Breast epithelium (tissue), 4 donors: ENCODE data around the gene IKZF3. TPM values are rescaled to one million over a fixed set of nuclear protein-coding genes. Genes with fewer than 3 reads are reported as not detected.
A peak's percentile ranks its signal among the peaks of the same experiment; 100 is the strongest.

Source experiments
- DNase-seq, 2 donors: peaks; one replicate each; pipeline ENCODE4 v3.0.0-alpha.2; 2019; ENCODE audit warnings: low spot score in 2 of 2
- H3K27ac ChIP-seq, 2 donors: fragments of 200-600 bp; sonication (generic) in 1 of 2; one replicate each; pipeline ENCODE4 v1.5.1; 2016 to 2019; ENCODE audit warnings: mild to moderate bottlenecking in 1 of 2
- H3K27me3 ChIP-seq, 2 donors: fragments of 200-600 bp; sonication (generic) in 1 of 2; one replicate each; pipeline versions ENCODE4 v1.5.1 to v1.6.0; 2017 to 2019; ENCODE audit warnings: control low read depth in 1 of 2, mild to moderate bottlenecking in 1 of 2
- H3K36me3 ChIP-seq: fragments of 200-600 bp; one replicate; pipeline ENCODE4 v1.5.1; 2019
- H3K4me1 ChIP-seq, 2 donors: fragments of 200-600 bp; sonication (generic); one replicate each; pipeline ENCODE4 v1.5.1; 2016 to 2019; ENCODE audit warnings: control low read depth in 1 of 2
- H3K4me3 ChIP-seq, 3 donors: fragments of 200-600 bp; sonication (generic); 1 replicate in 2 of 3; 2 replicates in 1 of 3; pipeline ENCODE4 v1.5.1; 2016 to 2019; ENCODE audit warnings: mild to moderate bottlenecking in 3 of 3, moderate library complexity in 2 of 3
- H3K9me3 ChIP-seq, 2 donors: fragments of 200-600 bp; sonication (generic) in 1 of 2; one replicate each; pipeline ENCODE4 v1.5.1; 2016 to 2019; ENCODE audit warnings: control low read depth in 1 of 2
- POLR2A ChIP-seq: fragments of 450-650 bp; IDR thresholded peaks from one replicate; pipeline ENCODE4 v1.6.1; 2016; ENCODE audit warnings: antibody characterized with exemption, mild to moderate bottlenecking, moderate library complexity
- POLR2AphosphoS5 ChIP-seq, 3 donors: sonication (generic); formaldehyde crosslinking; IDR thresholded peaks; one replicate each; pipeline ENCODE4 v1.6.1; 2017; ENCODE audit warnings: antibody characterized with exemption in 3 of 3
- intact Hi-C: fragments of 100-400 bp; cut with DNase I; formaldehyde crosslinking; loops from one replicate; pipeline ENCODE4 v1.15.1; 2023; ENCODE audit warnings: low total_unique reads
- total RNA-seq, 3 donors: library from RNA; depleted of rRNA; stranded (reverse); fragments of >200 nt; gene quantifications; one replicate each; pipeline ENCODE4 v1.1.0, GENCODE V29; 2016
- TF ChIP-seq, protein P1 (sequence below), 3 donors: fragments of 450-650 bp; IDR thresholded peaks; one replicate each; pipeline ENCODE4 v1.5.1; 2016 to 2017; ENCODE audit warnings: antibody characterized with exemption in 3 of 3, mild to moderate bottlenecking in 3 of 3, moderate library complexity in 3 of 3

The IKZF3 gene
- total RNA-seq, 3 donors from 2014 or later = 1.8 to 4.8 (median 2.3) TPM

DNA sequence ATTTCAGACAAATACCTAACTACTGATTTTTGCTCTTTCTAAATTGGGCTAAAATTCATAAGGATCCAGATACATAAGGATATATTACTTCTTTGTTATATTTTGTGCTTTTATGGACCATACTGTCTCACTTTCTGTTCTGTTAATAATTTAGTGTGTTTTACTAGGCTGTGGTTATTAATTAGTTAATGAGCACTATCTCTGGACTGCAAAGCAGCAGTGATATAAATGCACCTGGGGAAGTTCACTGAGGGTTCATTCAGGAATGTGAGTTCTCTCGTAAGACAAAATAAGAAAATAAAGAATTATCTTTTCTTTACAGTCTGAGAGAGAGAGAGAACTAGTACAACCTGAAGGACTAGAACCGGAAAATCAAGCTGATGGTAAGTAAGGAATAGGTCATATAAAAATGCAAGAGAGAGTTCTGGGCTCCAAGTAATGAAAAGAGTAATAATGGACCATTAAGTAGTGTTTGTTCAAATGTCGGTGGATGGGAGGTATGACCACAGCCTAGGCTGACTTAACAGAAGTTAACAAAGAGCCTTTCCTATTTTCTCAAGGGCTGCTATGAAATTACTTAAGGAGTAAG, 55.6 kb downstream of the IKZF3 start:
- peak overlapping the region in 1 of 2 donors; percentile 34 for H3K27ac ChIP-seq
- intact Hi-C loops = no loop called here
- no peaks in the 10 kb centered on the region for H3K36me3 ChIP-seq
- TF ChIP-seq POLR2AphosphoS5 (IDR thresholded peaks at IDR 0.05) (no peak), POLR2A (no peak)
- TF ChIP-seq, protein P1, sequence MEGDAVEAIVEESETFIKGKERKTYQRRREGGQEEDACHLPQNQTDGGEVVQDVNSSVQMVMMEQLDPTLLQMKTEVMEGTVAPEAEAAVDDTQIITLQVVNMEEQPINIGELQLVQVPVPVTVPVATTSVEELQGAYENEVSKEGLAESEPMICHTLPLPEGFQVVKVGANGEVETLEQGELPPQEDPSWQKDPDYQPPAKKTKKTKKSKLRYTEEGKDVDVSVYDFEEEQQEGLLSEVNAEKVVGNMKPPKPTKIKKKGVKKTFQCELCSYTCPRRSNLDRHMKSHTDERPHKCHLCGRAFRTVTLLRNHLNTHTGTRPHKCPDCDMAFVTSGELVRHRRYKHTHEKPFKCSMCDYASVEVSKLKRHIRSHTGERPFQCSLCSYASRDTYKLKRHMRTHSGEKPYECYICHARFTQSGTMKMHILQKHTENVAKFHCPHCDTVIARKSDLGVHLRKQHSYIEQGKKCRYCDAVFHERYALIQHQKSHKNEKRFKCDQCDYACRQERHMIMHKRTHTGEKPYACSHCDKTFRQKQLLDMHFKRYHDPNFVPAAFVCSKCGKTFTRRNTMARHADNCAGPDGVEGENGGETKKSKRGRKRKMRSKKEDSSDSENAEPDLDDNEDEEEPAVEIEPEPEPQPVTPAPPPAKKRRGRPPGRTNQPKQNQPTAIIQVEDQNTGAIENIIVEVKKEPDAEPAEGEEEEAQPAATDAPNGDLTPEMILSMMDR (IDR thresholded peaks at IDR 0.05) = no peak
- H3K27me3 ChIP-seq = no peaks in the 10 kb centered on the region
- H3K9me3 ChIP-seq = no peaks in the 10 kb centered on the region
- DNase-seq = no peak
- no peaks in the 10 kb centered on the region for H3K4me1 ChIP-seq
- no peak overlapping the region for H3K4me3 ChIP-seq

DNA sequence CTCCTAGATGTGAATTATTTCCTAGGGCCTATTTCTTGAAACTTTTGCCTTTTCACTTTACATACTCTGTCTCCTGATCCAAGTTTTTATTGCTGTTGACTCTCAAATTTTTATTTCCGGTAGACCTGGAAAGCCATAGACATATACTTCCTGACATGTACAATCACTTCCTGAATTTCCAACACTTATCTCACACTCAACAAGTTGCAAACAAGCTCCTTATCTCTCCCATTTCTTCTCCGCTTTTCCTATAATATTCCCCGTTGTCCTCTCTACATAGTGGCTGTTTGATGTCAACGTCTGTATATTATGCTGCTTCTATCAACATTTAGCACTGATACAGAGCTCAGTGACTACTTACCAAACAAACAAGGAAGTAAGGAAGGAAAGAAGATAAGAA, 59.3 kb downstream of the IKZF3 start:
- DNase-seq = no peak
- intact Hi-C loops = no loop called here
- Histone ChIP-seq H3K27ac (no peak overlapping the region), H3K4me1 (no peaks in the 10 kb centered on the region), H3K27me3 (no peaks in the 10 kb centered on the region), H3K9me3 (no peaks in the 10 kb centered on the region), H3K4me3 (no peak overlapping the region), H3K36me3 (no peaks in the 10 kb centered on the region)
- TF ChIP-seq POLR2A (no peak), POLR2AphosphoS5 (IDR thresholded peaks at IDR 0.05) (no peak)
- TF ChIP-seq, protein P1 (IDR thresholded peaks at IDR 0.05) = no peak

DNA sequence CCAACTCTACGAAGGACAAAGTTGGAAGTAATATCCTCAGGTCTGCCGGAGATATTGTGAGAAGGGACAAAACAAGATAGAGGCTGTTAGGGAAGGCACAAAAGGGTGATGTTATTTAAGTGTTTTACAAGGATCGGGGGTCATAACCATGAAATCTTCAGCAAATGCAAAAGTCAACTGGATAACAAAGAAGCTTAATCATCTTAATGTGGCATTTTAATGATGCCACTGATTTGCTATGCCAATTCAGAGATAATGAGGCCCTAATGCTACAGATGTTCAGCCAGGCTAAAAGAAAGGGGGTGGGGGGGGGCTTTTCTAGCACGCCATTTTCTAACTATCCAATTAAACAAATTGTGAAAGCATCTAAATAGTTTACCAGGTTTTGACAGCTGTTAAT, 63.1 kb downstream of the IKZF3 start:
- Histone ChIP-seq H3K27ac (no peak overlapping the region), H3K4me3 (no peak overlapping the region), H3K36me3 (no peaks in the 10 kb centered on the region), H3K9me3 (no peaks in the 10 kb centered on the region), H3K4me1 (no peaks in the 10 kb centered on the region), H3K27me3 (no peaks in the 10 kb centered on the region)
- TF ChIP-seq POLR2AphosphoS5 (IDR thresholded peaks at IDR 0.05) = no peak
- no peak for TF ChIP-seq POLR2A
- TF ChIP-seq, protein P1 (IDR thresholded peaks at IDR 0.05) = no peak
- no peak for DNase-seq
- intact Hi-C loops = no loop called here

DNA sequence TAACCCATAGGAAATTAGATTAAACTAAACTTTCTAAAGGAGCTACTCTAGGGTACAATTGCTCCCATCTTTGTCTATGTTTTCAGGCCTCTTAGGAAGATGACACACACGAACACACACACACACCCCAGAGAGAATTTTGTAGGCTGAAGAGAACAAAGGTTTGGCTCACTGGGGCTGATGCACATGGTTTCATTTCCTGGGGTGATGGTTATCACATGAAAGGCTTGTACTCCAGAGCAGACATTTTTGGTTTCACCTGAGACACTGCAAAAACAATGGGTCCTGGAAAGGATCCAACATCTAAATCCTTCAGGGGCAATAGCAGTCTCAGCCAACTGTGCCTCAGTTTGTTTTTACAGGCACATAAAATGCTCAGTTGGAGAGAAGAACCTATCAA, 63.6 kb downstream of the IKZF3 start:
- no peaks in the 10 kb centered on the region for H3K36me3 ChIP-seq
- H3K9me3 ChIP-seq = no peaks in the 10 kb centered on the region
- no peaks in the 10 kb centered on the region for H3K4me1 ChIP-seq
- no peak for TF ChIP-seq POLR2AphosphoS5 (IDR thresholded peaks at IDR 0.05)
- TF ChIP-seq, protein P1 (IDR thresholded peaks at IDR 0.05) = no peak
- no peak for TF ChIP-seq POLR2A
- no peak overlapping the region for H3K4me3 ChIP-seq
- no peak overlapping the region for H3K27ac ChIP-seq
- intact Hi-C loops = no loop called here
- H3K27me3 ChIP-seq = no peaks in the 10 kb centered on the region
- no peak for DNase-seq

DNA sequence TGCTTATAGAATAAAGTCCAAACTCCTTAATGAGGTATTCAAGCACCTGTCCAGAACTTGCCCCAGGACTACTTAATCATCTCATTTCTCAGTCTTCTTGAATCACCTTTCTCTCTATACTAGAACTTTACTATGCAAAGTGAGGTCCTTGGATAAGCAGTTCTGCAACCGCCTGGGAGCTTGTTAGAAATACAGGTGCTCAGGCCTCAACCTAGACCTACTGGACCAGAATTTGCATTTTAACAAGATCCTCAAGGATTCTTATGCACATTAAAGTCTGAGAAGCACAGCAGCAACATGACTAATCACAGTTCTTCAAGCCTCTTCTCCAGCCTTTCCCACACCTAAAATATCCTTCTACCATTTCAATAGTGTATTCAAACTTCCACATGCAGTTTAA, 64.7 kb downstream of the IKZF3 start:
- Histone ChIP-seq H3K4me1 (no peaks in the 10 kb centered on the region), H3K27ac (no peak overlapping the region), H3K4me3 (no peak overlapping the region), H3K9me3 (no peaks in the 10 kb centered on the region), H3K36me3 (no peaks in the 10 kb centered on the region), H3K27me3 (no peaks in the 10 kb centered on the region)
- intact Hi-C loops = no loop called here
- DNase-seq = no peak
- TF ChIP-seq, protein P1 (IDR thresholded peaks at IDR 0.05) = no peak
- TF ChIP-seq POLR2A (no peak), POLR2AphosphoS5 (IDR thresholded peaks at IDR 0.05) (no peak)
